ENCODE measurements around the gene GVQW3. TPM values are rescaled to one million over a fixed set of nuclear protein-coding genes. Genes with fewer than 3 reads are reported as not detected.

Gene GVQW3
- total and polyA plus RNA-seq, 2 of the 8 experiments (the other 6 are each of a cell fraction or from before 2014, with no cell fraction given) = 5.5 to 8.1 TPM

DNA sequence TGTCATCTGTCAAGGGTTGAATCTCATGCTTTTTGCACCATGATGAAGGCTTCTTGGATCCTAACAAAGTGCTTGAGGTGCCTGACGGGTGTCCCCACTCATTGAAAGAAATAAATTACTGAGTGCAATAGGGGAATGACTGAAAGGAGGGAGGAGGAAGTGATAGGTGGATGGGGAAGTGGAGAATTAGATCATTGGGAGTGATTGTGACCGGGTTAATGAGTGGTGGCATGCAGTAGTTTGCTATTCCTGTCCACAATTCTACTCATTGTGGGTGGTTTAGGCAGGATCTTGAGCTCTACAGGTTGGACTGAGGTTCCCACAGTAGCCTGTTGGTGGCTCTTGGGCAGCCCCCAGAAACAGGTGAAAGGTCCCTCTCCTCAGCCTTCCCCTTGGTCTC lies 44.5 kb upstream of the GVQW3 start:
- H3K9ac ChIP-seq (replicated peaks in 1 of 4; ENCODE audit: extremely low read depth in 1 of 4, low read depth in 3 of 4, low read length in 3 of 4) = no peak overlapping the region
- H4K91ac ChIP-seq (replicated peaks; ENCODE audit: insufficient read length, low read length) = no peak overlapping the region
- H3K23ac ChIP-seq (ENCODE audit: insufficient read length) = no peak overlapping the region
- no peak overlapping the region for H3K14ac ChIP-seq (ENCODE audit: insufficient read length)
- peaks cover 25 to 28% of the 10 kb centered on the region in 2 experiments for H3K9me3 ChIP-seq (ENCODE audit: insufficient read depth in 2 of 2, low read depth in 1 of 2, low read length in 1 of 2)
- 82% methylated on average over 2 of the region's 2 CpGs; no CpG with 5 or more reads in 1 of the 2 experiments for WGBS, 2 experiments (ENCODE audit: extremely low coverage in 1 of 2, insufficient coverage in 1 of 2, insufficient read length in 1 of 2, insufficient replicate concordance in 2 of 2, low coverage in 1 of 2, low lambda C conversion rate in 2 of 2, missing lambda C conversion rate in 1 of 2)
- ChIA-PET POLR2A (ENCODE audit: partially characterized antibody) (interaction anchor here (0.7 kb wide), 1 partner anchor 235 kb away, joined by 3 read pairs; no protein-coding TSS in a partner anchor), CTCF (ENCODE audit: partially characterized antibody) (no interaction called here)
- no peak overlapping the region for H2AFZ ChIP-seq (ENCODE audit: low read length)
- no peak overlapping the region for H3K4ac ChIP-seq (replicated peaks; ENCODE audit: insufficient read length, low read depth, low read length)
- H4K8ac ChIP-seq (ENCODE audit: extremely low read depth, insufficient read depth, low read length) = no peak overlapping the region
- no peaks in the 10 kb centered on the region for H3K27me3 ChIP-seq (replicated peaks in 1 of 4; ENCODE audit: control insufficient read depth in 3 of 4, extremely low read depth in 1 of 4, insufficient read depth in 3 of 4, low read length in 3 of 4)
- no peak overlapping the region for H2BK15ac ChIP-seq (ENCODE audit: low read length)
- H3K23me2 ChIP-seq (ENCODE audit: low read depth, low read length) = no peaks in the 10 kb centered on the region
- H4K20me1 ChIP-seq (replicated peaks in 1 of 2; ENCODE audit: control insufficient read depth in 1 of 2, insufficient read depth in 2 of 2, low read length in 2 of 2) = no peaks in the 10 kb centered on the region
- no peaks in the 10 kb centered on the region for H3K36me3 ChIP-seq (ENCODE audit: control insufficient read depth in 2 of 4, insufficient read depth in 4 of 4, low read length in 3 of 4)
- no peaks in the 10 kb centered on the region for H3K4me1 ChIP-seq (replicated peaks in 1 of 4; ENCODE audit: control insufficient read depth in 3 of 4, insufficient read depth in 4 of 4, low read length in 3 of 4)
- H2BK5ac ChIP-seq (ENCODE audit: low read depth, low read length) = no peak overlapping the region
- FAIRE-seq = no peak
- H3K79me2 ChIP-seq (ENCODE audit: control insufficient read depth in 1 of 2, insufficient read depth in 2 of 2, low read length in 2 of 2) = no peaks in the 10 kb centered on the region
- H4K5ac ChIP-seq (ENCODE audit: insufficient read length, low read depth, low read length) = no peak overlapping the region
- no peak overlapping the region for H2BK120ac ChIP-seq (replicated peaks; ENCODE audit: low read depth, low read length)
- no peak overlapping the region for H3K4me3 ChIP-seq (ENCODE audit: extremely low read depth in 1 of 4, insufficient read depth in 2 of 4, low read depth in 3 of 4, low read length in 4 of 4)
- no peak overlapping the region for H3K56ac ChIP-seq (replicated peaks; ENCODE audit: insufficient read length, low read depth, low read length)
- no peak overlapping the region for H3K4me2 ChIP-seq (ENCODE audit: insufficient read depth in 1 of 2, low read depth in 2 of 2, low read length in 2 of 2)
- no peak overlapping the region for H3K27ac ChIP-seq (ENCODE audit: low read depth, low read length)
- no peak overlapping the region for H2BK12ac ChIP-seq (ENCODE audit: low read depth, low read length)
- H2BK20ac ChIP-seq (ENCODE audit: low read length) = no peak overlapping the region
- no peak for DNase-seq (ENCODE audit: low read depth in 1 of 2, low spot score in 2 of 2)
- no peaks in the 10 kb centered on the region for H3K79me1 ChIP-seq (ENCODE audit: low read depth, low read length)
- H3K18ac ChIP-seq (ENCODE audit: extremely low read depth, low read length) = no peak overlapping the region
- H2AK5ac ChIP-seq (ENCODE audit: low read depth, low read length) = no peak overlapping the region
- TF ChIP-seq CBX5 (IDR thresholded peaks at IDR 0.05; ENCODE audit: low read depth, low read length) = no peak
- TF ChIP-seq, protein P1, sequence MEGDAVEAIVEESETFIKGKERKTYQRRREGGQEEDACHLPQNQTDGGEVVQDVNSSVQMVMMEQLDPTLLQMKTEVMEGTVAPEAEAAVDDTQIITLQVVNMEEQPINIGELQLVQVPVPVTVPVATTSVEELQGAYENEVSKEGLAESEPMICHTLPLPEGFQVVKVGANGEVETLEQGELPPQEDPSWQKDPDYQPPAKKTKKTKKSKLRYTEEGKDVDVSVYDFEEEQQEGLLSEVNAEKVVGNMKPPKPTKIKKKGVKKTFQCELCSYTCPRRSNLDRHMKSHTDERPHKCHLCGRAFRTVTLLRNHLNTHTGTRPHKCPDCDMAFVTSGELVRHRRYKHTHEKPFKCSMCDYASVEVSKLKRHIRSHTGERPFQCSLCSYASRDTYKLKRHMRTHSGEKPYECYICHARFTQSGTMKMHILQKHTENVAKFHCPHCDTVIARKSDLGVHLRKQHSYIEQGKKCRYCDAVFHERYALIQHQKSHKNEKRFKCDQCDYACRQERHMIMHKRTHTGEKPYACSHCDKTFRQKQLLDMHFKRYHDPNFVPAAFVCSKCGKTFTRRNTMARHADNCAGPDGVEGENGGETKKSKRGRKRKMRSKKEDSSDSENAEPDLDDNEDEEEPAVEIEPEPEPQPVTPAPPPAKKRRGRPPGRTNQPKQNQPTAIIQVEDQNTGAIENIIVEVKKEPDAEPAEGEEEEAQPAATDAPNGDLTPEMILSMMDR (IDR thresholded peaks at IDR 0.05; ENCODE audit: control extremely low read depth in 1 of 3, insufficient read depth in 1 of 3, low read depth in 1 of 3, low read length in 3 of 3) = no peak
- TF ChIP-seq GABPA (IDR thresholded peaks at IDR 0.05; ENCODE audit: borderline replicate concordance, insufficient read depth, low read length) = no peak
- TF ChIP-seq RXRA (IDR thresholded peaks at IDR 0.05; ENCODE audit: insufficient read depth, low read depth, low read length) = no peak
- no peak for TF ChIP-seq RFX5 (IDR thresholded peaks at IDR 0.05; ENCODE audit: borderline replicate concordance, low read depth, low read length)
- no peak for TF ChIP-seq CHD1 (IDR thresholded peaks at IDR 0.05; ENCODE audit: low read depth, low read length)
- TF ChIP-seq, protein P2, sequence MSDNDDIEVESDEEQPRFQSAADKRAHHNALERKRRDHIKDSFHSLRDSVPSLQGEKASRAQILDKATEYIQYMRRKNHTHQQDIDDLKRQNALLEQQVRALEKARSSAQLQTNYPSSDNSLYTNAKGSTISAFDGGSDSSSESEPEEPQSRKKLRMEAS (IDR thresholded peaks at IDR 0.05) = no peak
- TF ChIP-seq POLR2AphosphoS5 (IDR thresholded peaks at IDR 0.05; ENCODE audit: low read depth, low read length) = no peak
- TF ChIP-seq, protein P3, sequence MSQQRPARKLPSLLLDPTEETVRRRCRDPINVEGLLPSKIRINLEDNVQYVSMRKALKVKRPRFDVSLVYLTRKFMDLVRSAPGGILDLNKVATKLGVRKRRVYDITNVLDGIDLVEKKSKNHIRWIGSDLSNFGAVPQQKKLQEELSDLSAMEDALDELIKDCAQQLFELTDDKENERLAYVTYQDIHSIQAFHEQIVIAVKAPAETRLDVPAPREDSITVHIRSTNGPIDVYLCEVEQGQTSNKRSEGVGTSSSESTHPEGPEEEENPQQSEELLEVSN (IDR thresholded peaks at IDR 0.05) = no peak
- TF ChIP-seq RAD21 (IDR thresholded peaks at IDR 0.05 in 1 of 2, conservative IDR thresholded peaks at IDR 0.05 in 1 of 2; ENCODE audit: low read depth in 2 of 2, low read length in 2 of 2) = no peak
- no peak for TF ChIP-seq SIX5 (IDR thresholded peaks at IDR 0.05; ENCODE audit: low read depth, low read length)

Measured in H1 (cell line).